ENCODE data around the gene TARBP2.

The TARBP2 gene

GRCh38 chr12:53498235-53498630 is 2.9 kb upstream of the TARBP2 start:
- peaks cover 0 to 5% of the 10 kb centered on the region in 2 experiments; a peak in 1 of 3 replicates for H3K36me3 ChIP-seq (ENCODE audit: control insufficient read depth in 2 of 2, insufficient read depth in 1 of 2, low read length in 2 of 2)
- ChIA-PET CTCF (interaction anchor here (1.7 kb wide), 1 partner anchor 9 kb away, joined by 3 read pairs; the partner anchor contains the start of gene NPFF), POLR2A (interaction anchor here (0.6 to 4.6 kb wide), 3 partner anchors 16 to 199 kb away, joined by 3 to 39 read pairs (median 6); no protein-coding TSS in a partner anchor)
- H3K27ac ChIP-seq (ENCODE audit: extremely low read depth, low read depth, low read length), result no peak overlapping the region
- TF ChIP-seq, protein P1, sequence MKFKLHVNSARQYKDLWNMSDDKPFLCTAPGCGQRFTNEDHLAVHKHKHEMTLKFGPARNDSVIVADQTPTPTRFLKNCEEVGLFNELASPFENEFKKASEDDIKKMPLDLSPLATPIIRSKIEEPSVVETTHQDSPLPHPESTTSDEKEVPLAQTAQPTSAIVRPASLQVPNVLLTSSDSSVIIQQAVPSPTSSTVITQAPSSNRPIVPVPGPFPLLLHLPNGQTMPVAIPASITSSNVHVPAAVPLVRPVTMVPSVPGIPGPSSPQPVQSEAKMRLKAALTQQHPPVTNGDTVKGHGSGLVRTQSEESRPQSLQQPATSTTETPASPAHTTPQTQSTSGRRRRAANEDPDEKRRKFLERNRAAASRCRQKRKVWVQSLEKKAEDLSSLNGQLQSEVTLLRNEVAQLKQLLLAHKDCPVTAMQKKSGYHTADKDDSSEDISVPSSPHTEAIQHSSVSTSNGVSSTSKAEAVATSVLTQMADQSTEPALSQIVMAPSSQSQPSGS (tag by site-specific recombination; IDR thresholded peaks at IDR 0.05; ENCODE audit: low read depth), result no peak
- TF ChIP-seq ZXDB (tag by site-specific recombination; IDR thresholded peaks at IDR 0.05), result no peak
- TF ChIP-seq, protein P2, sequence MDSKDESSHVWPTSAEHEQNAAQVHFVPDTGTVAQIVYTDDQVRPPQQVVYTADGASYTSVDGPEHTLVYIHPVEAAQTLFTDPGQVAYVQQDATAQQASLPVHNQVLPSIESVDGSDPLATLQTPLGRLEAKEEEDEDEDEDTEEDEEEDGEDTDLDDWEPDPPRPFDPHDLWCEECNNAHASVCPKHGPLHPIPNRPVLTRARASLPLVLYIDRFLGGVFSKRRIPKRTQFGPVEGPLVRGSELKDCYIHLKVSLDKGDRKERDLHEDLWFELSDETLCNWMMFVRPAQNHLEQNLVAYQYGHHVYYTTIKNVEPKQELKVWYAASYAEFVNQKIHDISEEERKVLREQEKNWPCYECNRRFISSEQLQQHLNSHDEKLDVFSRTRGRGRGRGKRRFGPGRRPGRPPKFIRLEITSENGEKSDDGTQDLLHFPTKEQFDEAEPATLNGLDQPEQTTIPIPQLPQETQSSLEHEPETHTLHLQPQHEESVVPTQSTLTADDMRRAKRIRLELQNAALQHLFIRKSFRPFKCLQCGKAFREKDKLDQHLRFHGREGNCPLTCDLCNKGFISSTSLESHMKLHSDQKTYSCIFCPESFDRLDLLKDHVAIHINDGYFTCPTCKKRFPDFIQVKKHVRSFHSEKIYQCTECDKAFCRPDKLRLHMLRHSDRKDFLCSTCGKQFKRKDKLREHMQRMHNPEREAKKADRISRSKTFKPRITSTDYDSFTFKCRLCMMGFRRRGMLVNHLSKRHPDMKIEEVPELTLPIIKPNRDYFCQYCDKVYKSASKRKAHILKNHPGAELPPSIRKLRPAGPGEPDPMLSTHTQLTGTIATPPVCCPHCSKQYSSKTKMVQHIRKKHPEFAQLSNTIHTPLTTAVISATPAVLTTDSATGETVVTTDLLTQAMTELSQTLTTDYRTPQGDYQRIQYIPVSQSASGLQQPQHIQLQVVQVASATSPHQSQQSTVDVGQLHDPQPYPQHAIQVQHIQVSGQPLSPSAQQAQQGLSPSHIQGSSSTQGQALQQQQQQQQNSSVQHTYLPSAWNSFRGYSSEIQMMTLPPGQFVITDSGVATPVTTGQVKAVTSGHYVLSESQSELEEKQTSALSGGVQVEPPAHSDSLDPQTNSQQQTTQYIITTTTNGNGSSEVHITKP (tag by site-specific recombination; IDR thresholded peaks at IDR 0.05), result no peak
- TF ChIP-seq PRDM1 (tag by site-specific recombination; IDR thresholded peaks at IDR 0.05), result no peak
- TF ChIP-seq ZNF660 (tag by site-specific recombination; IDR thresholded peaks at IDR 0.05), result no peak
- no peak for TF ChIP-seq ZBTB20 (tag by site-specific recombination; IDR thresholded peaks at IDR 0.05)
- no peak for TF ChIP-seq ZNF354C (tag by site-specific recombination; IDR thresholded peaks at IDR 0.05; ENCODE audit: borderline replicate concordance, low read depth)
- no peak overlapping the region; the same call in 1 of the 2 replicates for H3K4me3 ChIP-seq (ENCODE audit: low read depth, low read length)
- H3K9me3 ChIP-seq (ENCODE audit: control insufficient read depth, insufficient read depth, low read depth, low read length), result no peaks in the 10 kb centered on the region
- peaks cover 24% of the 10 kb centered on the region for H3K4me1 ChIP-seq (ENCODE audit: control insufficient read depth, insufficient read depth, low read length)

DNA sequence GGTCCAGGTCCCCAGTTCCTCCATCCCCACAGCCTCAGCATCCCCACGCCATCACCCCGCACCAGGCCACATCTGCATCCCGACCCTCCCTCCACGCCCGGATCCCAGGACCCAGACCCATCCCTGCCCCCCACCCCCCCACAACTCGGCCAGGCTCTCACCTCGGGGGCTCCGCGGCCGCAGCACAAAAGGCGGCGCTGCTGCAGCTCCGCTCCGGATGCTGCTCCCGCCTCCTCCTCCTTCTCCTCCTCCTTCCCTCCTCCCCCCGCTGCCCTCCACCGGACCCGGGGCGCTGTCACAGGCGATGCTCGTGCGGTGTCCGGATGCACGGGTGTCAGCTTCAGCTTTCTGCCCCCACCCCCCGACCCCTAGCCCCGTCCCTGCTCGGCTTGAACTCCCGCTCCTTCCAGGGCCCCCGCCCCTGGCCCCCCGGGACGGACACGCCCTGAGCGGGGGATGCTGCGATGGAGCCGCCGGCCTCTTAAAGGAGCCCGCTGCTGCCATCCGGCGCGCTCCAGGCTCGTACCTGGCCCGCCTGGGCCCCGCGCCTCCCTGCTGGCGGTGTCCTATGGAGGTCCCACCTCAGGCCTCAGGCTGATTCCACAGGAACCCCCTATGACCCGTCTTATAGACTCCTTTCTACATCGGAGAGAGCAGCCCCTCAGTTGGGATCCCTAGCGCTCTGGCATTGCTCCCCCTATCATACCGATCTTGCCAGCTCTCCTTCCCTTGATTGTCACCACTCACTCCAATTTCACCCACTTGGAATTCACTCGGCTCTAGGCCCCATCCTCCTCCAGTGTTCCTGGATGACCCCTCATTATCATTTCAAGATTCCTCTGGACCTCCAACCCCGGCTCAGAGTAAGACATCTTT is 1.6 kb upstream of the TARBP2 start, which contains the start of gene MAP3K12:
Gene MAP3K12 (minus strand): TSS at position 193 of the 876 bp plus-strand sequence. CDS start 12,067 bp downstream, outside the sequence.
- ChIA-PET POLR2A (interaction anchor here (0.5 to 4.6 kb wide), 15 partner anchors 10 to 563 kb away, joined by 3 to 39 read pairs (median 3); partner anchors contain the start of genes ATP5MC2, PFDN5 and TNS2), CTCF (interaction anchor here (0.6 to 1.7 kb wide), 6 partner anchors 8 to 243 kb away, joined by 3 to 9 read pairs (median 3); partner anchors contain the start of gene NPFF)
- H3K4me1 ChIP-seq (ENCODE audit: control insufficient read depth, insufficient read depth, low read length), result peaks cover 16% of the 10 kb centered on the region
- TF ChIP-seq ZNF174 (tag by site-specific recombination; IDR thresholded peaks at IDR 0.05), result no peak
- TF ChIP-seq ZFP69B (tag by site-specific recombination; IDR thresholded peaks at IDR 0.05), result peak; percentile 77; the same call in 1 of the 2 replicates
- TF ChIP-seq SP2 (tag by site-specific recombination; IDR thresholded peaks at IDR 0.05), result peak; percentile 63
- TF ChIP-seq, protein P3, sequence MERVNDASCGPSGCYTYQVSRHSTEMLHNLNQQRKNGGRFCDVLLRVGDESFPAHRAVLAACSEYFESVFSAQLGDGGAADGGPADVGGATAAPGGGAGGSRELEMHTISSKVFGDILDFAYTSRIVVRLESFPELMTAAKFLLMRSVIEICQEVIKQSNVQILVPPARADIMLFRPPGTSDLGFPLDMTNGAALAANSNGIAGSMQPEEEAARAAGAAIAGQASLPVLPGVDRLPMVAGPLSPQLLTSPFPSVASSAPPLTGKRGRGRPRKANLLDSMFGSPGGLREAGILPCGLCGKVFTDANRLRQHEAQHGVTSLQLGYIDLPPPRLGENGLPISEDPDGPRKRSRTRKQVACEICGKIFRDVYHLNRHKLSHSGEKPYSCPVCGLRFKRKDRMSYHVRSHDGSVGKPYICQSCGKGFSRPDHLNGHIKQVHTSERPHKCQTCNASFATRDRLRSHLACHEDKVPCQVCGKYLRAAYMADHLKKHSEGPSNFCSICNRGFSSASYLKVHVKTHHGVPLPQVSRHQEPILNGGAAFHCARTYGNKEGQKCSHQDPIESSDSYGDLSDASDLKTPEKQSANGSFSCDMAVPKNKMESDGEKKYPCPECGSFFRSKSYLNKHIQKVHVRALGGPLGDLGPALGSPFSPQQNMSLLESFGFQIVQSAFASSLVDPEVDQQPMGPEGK (tag by site-specific recombination; IDR thresholded peaks at IDR 0.05), result peak; percentile 56; the same call in 1 of the 2 replicates
- peak; percentile 47 for TF ChIP-seq CTCF (tag by site-specific recombination; IDR thresholded peaks at IDR 0.05)
- TF ChIP-seq, protein P4, sequence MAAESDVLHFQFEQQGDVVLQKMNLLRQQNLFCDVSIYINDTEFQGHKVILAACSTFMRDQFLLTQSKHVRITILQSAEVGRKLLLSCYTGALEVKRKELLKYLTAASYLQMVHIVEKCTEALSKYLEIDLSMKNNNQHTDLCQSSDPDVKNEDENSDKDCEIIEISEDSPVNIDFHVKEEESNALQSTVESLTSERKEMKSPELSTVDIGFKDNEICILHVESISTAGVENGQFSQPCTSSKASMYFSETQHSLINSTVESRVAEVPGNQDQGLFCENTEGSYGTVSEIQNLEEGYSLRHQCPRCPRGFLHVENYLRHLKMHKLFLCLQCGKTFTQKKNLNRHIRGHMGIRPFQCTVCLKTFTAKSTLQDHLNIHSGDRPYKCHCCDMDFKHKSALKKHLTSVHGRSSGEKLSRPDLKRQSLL (tag by site-specific recombination; IDR thresholded peaks at IDR 0.05), result peak; percentile 97
- TF ChIP-seq KLF1 (tag by site-specific recombination; IDR thresholded peaks at IDR 0.05), result 0 out of 2 replicates have a peak, but pooled peaks have one; percentile 8
- no peak for TF ChIP-seq ZNF654 (tag by site-specific recombination; IDR thresholded peaks at IDR 0.05; ENCODE audit: low read depth)
- no peak for TF ChIP-seq ZNF571 (tag by site-specific recombination; IDR thresholded peaks at IDR 0.05)
- peak; percentile 82 for TF ChIP-seq ZNF600 (tag by site-specific recombination; IDR thresholded peaks at IDR 0.05)
- no peak for TF ChIP-seq ZNF585B (tag by site-specific recombination; IDR thresholded peaks at IDR 0.05)
- TF ChIP-seq ZFHX2 (tag by site-specific recombination; conservative IDR thresholded peaks at IDR 0.05), result no peak
- no peak for TF ChIP-seq ZNF501 (tag by site-specific recombination; IDR thresholded peaks at IDR 0.05)
- no peak for TF ChIP-seq ZSCAN4 (tag by site-specific recombination; IDR thresholded peaks at IDR 0.05)

More for the DNA sequence above, 1.6 kb upstream of the TARBP2 start, which contains the start of gene MAP3K12:
- H3K4me3 ChIP-seq (ENCODE audit: low read depth, low read length), result peak within 1 kb of the TSS; percentile 56
- peaks cover 0 to 17% of the 10 kb centered on the region in 2 experiments; a peak in 1 of 3 replicates for H3K36me3 ChIP-seq (ENCODE audit: control insufficient read depth in 2 of 2, insufficient read depth in 1 of 2, low read length in 2 of 2)
- H3K9me3 ChIP-seq (ENCODE audit: control insufficient read depth, insufficient read depth, low read depth, low read length), result no peaks in the 10 kb centered on the region
- H3K27ac ChIP-seq (ENCODE audit: extremely low read depth, low read depth, low read length), result peak within 1 kb of the TSS; percentile 9; the same call in 1 of the 2 replicates

All from HEK293 (cell line).